Type B pancreatic cell (in vitro differentiated cells): ENCODE measurements around the gene RAB43. TPM values are rescaled to one million over a fixed set of nuclear protein-coding genes. Genes with fewer than 3 reads are reported as not detected.

Experiments
- DNase-seq: peaks from one replicate; pipeline ENCODE4 v3.0.0; 2021; ENCODE audit warnings: mixed read lengths; ENCODE audit not compliant: unreplicated experiment; ENCODE audit errors: extremely low spot score
- H3K27ac Mint-ChIP-seq: 2 replicates; pipeline ENCODE4 v1.8.0; 2021; ENCODE audit warnings: mild to moderate bottlenecking, mixed read lengths
- H3K27me3 Mint-ChIP-seq: 2 replicates; pipeline ENCODE4 v1.8.0; 2021; ENCODE audit warnings: mixed read lengths
- H3K36me3 Mint-ChIP-seq: 2 replicates; pipeline ENCODE4 v1.8.0; 2021; ENCODE audit warnings: mixed read lengths
- H3K4me1 Mint-ChIP-seq: one replicate; pipeline ENCODE4 v1.8.0; 2021; ENCODE audit warnings: mixed read lengths; ENCODE audit not compliant: unreplicated experiment
- H3K4me3 Mint-ChIP-seq: 2 replicates; pipeline ENCODE4 v1.8.0; 2021; ENCODE audit warnings: mild to moderate bottlenecking, mixed read lengths
- H3K9me3 Mint-ChIP-seq: 2 replicates; pipeline ENCODE4 v1.8.0; 2021; ENCODE audit warnings: mixed read lengths
- CTCF ChIP-seq: fragments of 200-600 bp; sonication (generic); conservative IDR thresholded peaks from 2 replicates; pipeline ENCODE4 v1.5.0; 2021; ENCODE audit warnings: antibody characterized with exemption, mild to moderate bottlenecking
- total RNA-seq: library from RNA; stranded (reverse); gene quantifications from 2 replicates; pipeline ENCODE4 v1.2.1, GENCODE V29; 2021; ENCODE audit warnings: low replicate concordance

The RAB43 gene
- total RNA-seq, 1 donor from 2014 or later, result 16.2 TPM

- Mint-ChIP-seq H3K4me1 (peaks cover 20% of the 10 kb centered on the region), H3K36me3 (no peaks in the 10 kb centered on the region), H3K9me3 (no peaks in the 10 kb centered on the region), H3K4me3 (no peak overlapping the region), H3K27ac (no peak overlapping the region), H3K27me3 (no peaks in the 10 kb centered on the region)
- no peak for TF ChIP-seq CTCF
- no peak for DNase-seq
Measured at GRCh38 chr3:129056451-129057173, 65.0 kb downstream of the RAB43 start.

- TF ChIP-seq CTCF, result no peak
Measured at GRCh38 chr3:129054605-129055104, 66.9 kb downstream of the RAB43 start.

GRCh38 chr3:129052675-129053074 lies 68.9 kb downstream of the RAB43 start:
- no peak for TF ChIP-seq CTCF
- Mint-ChIP-seq H3K9me3 (peaks cover 7% of the 10 kb centered on the region), H3K27me3 (peaks cover 6% of the 10 kb centered on the region), H3K36me3 (no peaks in the 10 kb centered on the region), H3K4me1 (peaks cover 16% of the 10 kb centered on the region), H3K27ac (no peak overlapping the region), H3K4me3 (no peak overlapping the region)
- DNase-seq, result no peak

More at GRCh38 chr3:129054605-129055104, 66.9 kb downstream of the RAB43 start:
- peaks cover 20% of the 10 kb centered on the region for H3K4me1 Mint-ChIP-seq
- DNase-seq, result no peak
- no peaks in the 10 kb centered on the region for H3K27me3 Mint-ChIP-seq
- peak overlapping the region; percentile 72 for H3K27ac Mint-ChIP-seq
- no peaks in the 10 kb centered on the region for H3K9me3 Mint-ChIP-seq
- no peak overlapping the region for H3K4me3 Mint-ChIP-seq
- H3K36me3 Mint-ChIP-seq, result no peaks in the 10 kb centered on the region

- H3K27ac Mint-ChIP-seq, result peak overlapping the region; percentile 51
- peak overlapping the region; percentile 8 for H3K4me3 Mint-ChIP-seq
- H3K36me3 Mint-ChIP-seq, result no peaks in the 10 kb centered on the region
- DNase-seq, result no peak
- peaks cover 7% of the 10 kb centered on the region for H3K9me3 Mint-ChIP-seq
- peaks cover 16% of the 10 kb centered on the region for H3K4me1 Mint-ChIP-seq
- TF ChIP-seq CTCF, result no peak
- H3K27me3 Mint-ChIP-seq, result peaks cover 6% of the 10 kb centered on the region
Measured at GRCh38 chr3:129051871-129052340, 69.7 kb downstream of the RAB43 start.

- no peak for TF ChIP-seq CTCF
- H3K27ac Mint-ChIP-seq, result no peak overlapping the region
- peaks cover 7% of the 10 kb centered on the region for H3K9me3 Mint-ChIP-seq
- no peaks in the 10 kb centered on the region for H3K36me3 Mint-ChIP-seq
- H3K4me1 Mint-ChIP-seq, result peaks cover 16% of the 10 kb centered on the region
- no peak overlapping the region for H3K4me3 Mint-ChIP-seq
- no peak for DNase-seq
- peaks cover 6% of the 10 kb centered on the region for H3K27me3 Mint-ChIP-seq
Measured at GRCh38 chr3:129050556-129051295, 70.9 kb downstream of the RAB43 start.
